HEK293T (cell line): ENCODE measurements around the gene ME3.

ENCODE experiments used
- CTCF ChIA-PET: fragments of 350-600 bp; formaldehyde crosslinking; extraction: SDS; loops from one replicate; lab custom pipeline; 2021; ENCODE audit warnings: antibody characterized with exemption, inconsistent platforms; lab: Yijun Ruan, JAX
- POLR2A ChIA-PET: fragments of 350-600 bp; formaldehyde crosslinking; extraction: SDS; loops from one replicate; lab custom pipeline; 2020; ENCODE audit warnings: antibody characterized with exemption, inconsistent platforms; lab: Yijun Ruan, JAX
- DNase-seq: peaks from one replicate; pipeline ENCODE4 v3.0.0; 2012; ENCODE audit warnings: mixed read lengths; ENCODE audit errors: extremely low spot score
- ARNT ChIP-seq: fragments of 450-650 bp; IDR thresholded peaks from 2 replicates; pipeline ENCODE4 v1.6.1; 2017; ENCODE audit warnings: mild to moderate bottlenecking
- BHLHE40 ChIP-seq: fragments of 450-650 bp; IDR thresholded peaks from 2 replicates; pipeline ENCODE4 v1.6.1; 2016; ENCODE audit warnings: mild to moderate bottlenecking, moderate library complexity, borderline replicate concordance
- CTBP1 ChIP-seq: fragments of 450-650 bp; IDR thresholded peaks from 2 replicates; pipeline ENCODE4 v1.6.1; 2016; ENCODE audit warnings: borderline replicate concordance
- ELF4 ChIP-seq: fragments of 450-650 bp; IDR thresholded peaks from 2 replicates; pipeline ENCODE4 v1.6.1; 2017; ENCODE audit warnings: antibody characterized with exemption
- FOXA1 ChIP-seq: fragments of 450-650 bp; IDR thresholded peaks from 2 replicates; pipeline ENCODE4 v1.6.1; 2016; ENCODE audit warnings: mild to moderate bottlenecking
- FOXK2 ChIP-seq: fragments of 450-650 bp; IDR thresholded peaks from 2 replicates; pipeline ENCODE4 v1.6.1; 2016; ENCODE audit warnings: mild to moderate bottlenecking
- FOXM1 ChIP-seq: fragments of 450-650 bp; IDR thresholded peaks from 2 replicates; pipeline ENCODE4 v1.6.1; 2017; ENCODE audit warnings: mild to moderate bottlenecking, borderline replicate concordance
- HDGF ChIP-seq: fragments of 450-650 bp; IDR thresholded peaks from 2 replicates; pipeline ENCODE4 v1.6.1; 2017; ENCODE audit warnings: antibody characterized with exemption, borderline replicate concordance
- L3MBTL2 ChIP-seq: fragments of 450-650 bp; conservative IDR thresholded peaks from 2 replicates; pipeline ENCODE4 v1.6.1; 2016; ENCODE audit warnings: mild to moderate bottlenecking
- LEF1 ChIP-seq: fragments of 450-650 bp; IDR thresholded peaks from 2 replicates; pipeline ENCODE4 v1.6.1; 2017; ENCODE audit warnings: mild to moderate bottlenecking, borderline replicate concordance
- NFRKB ChIP-seq: fragments of 450-650 bp; IDR thresholded peaks from 2 replicates; pipeline ENCODE4 v1.6.1; 2016; ENCODE audit warnings: mild to moderate bottlenecking, moderate library complexity
- PKNOX1 ChIP-seq: fragments of 450-650 bp; IDR thresholded peaks from 2 replicates; pipeline ENCODE4 v1.6.1; 2016
- SP1 ChIP-seq: fragments of 450-650 bp; IDR thresholded peaks from 2 replicates; pipeline ENCODE4 v1.6.1; 2017
- SUZ12 ChIP-seq: fragments of 450-650 bp; IDR thresholded peaks from 2 replicates; pipeline ENCODE4 v1.6.1; 2016; ENCODE audit warnings: mild to moderate bottlenecking
- TARDBP ChIP-seq: fragments of 450-650 bp; IDR thresholded peaks from 2 replicates; pipeline ENCODE4 v1.6.1; 2016
- ZNF384 ChIP-seq: fragments of 450-650 bp; IDR thresholded peaks from 2 replicates; pipeline ENCODE4 v1.6.1; 2016

Gene ME3

GRCh38 chr11:86668929-86669328, 3.5 kb downstream of the ME3 start:
- POLR2A ChIA-PET: no interaction called here
- TF ChIP-seq PKNOX1 (no peak), ELF4 (no peak), FOXA1 (no peak), L3MBTL2 (no peak), CTBP1 (no peak), FOXM1 (no peak), NFRKB (no peak), FOXK2 (no peak), SP1 (no peak), TARDBP (no peak), BHLHE40 (no peak), SUZ12 (no peak), ARNT (no peak), HDGF (no peak), ZNF384 (no peak), LEF1 (no peak)
- DNase-seq: no peak
- CTCF ChIA-PET: no interaction called here

- ChIA-PET POLR2A (no interaction called here), CTCF (interaction anchor here (1.3 kb wide), 1 partner anchor 10 kb away, joined by 5 read pairs; no protein-coding TSS in a partner anchor)
- TF ChIP-seq PKNOX1 (no peak), ZNF384 (no peak), SP1 (no peak), L3MBTL2 (no peak), LEF1 (no peak), FOXA1 (no peak), TARDBP (no peak), BHLHE40 (no peak), HDGF (no peak), ARNT (no peak), FOXK2 (no peak), SUZ12 (no peak), FOXM1 (no peak), ELF4 (no peak), NFRKB (no peak), CTBP1 (no peak)
- DNase-seq: no peak
Measured at GRCh38 chr11:86666193-86666592, 6.2 kb downstream of the ME3 start.

- DNase-seq: no peak
- POLR2A ChIA-PET: no interaction called here
- CTCF ChIA-PET: no interaction called here
- TF ChIP-seq BHLHE40 (no peak), HDGF (no peak), ZNF384 (no peak), ARNT (no peak), LEF1 (no peak), SUZ12 (no peak), FOXM1 (no peak)
Measured at GRCh38 chr11:86664930-86665329, 7.5 kb downstream of the ME3 start.

GRCh38 chr11:86663761-86664160, 8.7 kb downstream of the ME3 start:
- DNase-seq: no peak
- ChIA-PET POLR2A (no interaction called here), CTCF (interaction anchor here (0.6 kb wide), 1 partner anchor 46 kb away, joined by 3 read pairs; no protein-coding TSS in a partner anchor)
- TF ChIP-seq CTBP1: no peak
- TF ChIP-seq ARNT: no peak
- TF ChIP-seq FOXM1: no peak
- no peak for TF ChIP-seq SUZ12
- no peak for TF ChIP-seq TARDBP
- TF ChIP-seq LEF1: no peak
- TF ChIP-seq SP1: no peak
- no peak for TF ChIP-seq NFRKB
- no peak for TF ChIP-seq ZNF384
- no peak for TF ChIP-seq ELF4
- TF ChIP-seq HDGF: no peak
- no peak for TF ChIP-seq FOXA1
- TF ChIP-seq L3MBTL2: no peak
- no peak for TF ChIP-seq PKNOX1
- TF ChIP-seq FOXK2: no peak

- DNase-seq: no peak
- ChIA-PET CTCF (interaction anchor here (0.6 kb wide), 1 partner anchor 46 kb away, joined by 3 read pairs; no protein-coding TSS in a partner anchor), POLR2A (no interaction called here)
- TF ChIP-seq SP1 (no peak), ZNF384 (no peak), BHLHE40 (no peak), LEF1 (no peak), FOXA1 (no peak), NFRKB (no peak), FOXK2 (no peak), TARDBP (no peak), PKNOX1 (no peak), HDGF (no peak)
Measured at GRCh38 chr11:86663291-86663690, 9.1 kb downstream of the ME3 start.
